HepG2 (cell line): Measurements from ENCODE around the gene SGMS1. TPM values are rescaled to one million over a fixed set of nuclear protein-coding genes. Genes with fewer than 3 reads are reported as not detected.

Experiments used
- ATAC-seq: fragments of 200-7000 bp; cut with Tn5 transposase; 3 replicates; pipeline ENCODE4 v1.9.1; 2020; ENCODE audit warnings: mild to moderate bottlenecking, moderate library complexity
- BruUV-seq: library from RNA; stranded (reverse); fragments of 400-500 nt; replicated peaks from 2 replicates; lab custom pipeline; 2021; lab: Mats Ljungman, UMichigan
- CTCF ChIA-PET: fragments of 300-600 bp; formaldehyde crosslinking; extraction: SDS; loops from one replicate; lab custom pipeline; 2021; ENCODE audit warnings: low total read pairs, inconsistent platforms, low intra/inter-chr PET ratio; lab: Yijun Ruan, JAX
- POLR2A ChIA-PET: fragments of 350-600 bp; sonication (Branson Sonifier 250); formaldehyde crosslinking; loops from one replicate; lab custom pipeline; 2020; ENCODE audit warnings: antibody characterized with exemption, inconsistent platforms; lab: Yijun Ruan, JAX
- DNase-seq: peaks from one replicate; pipeline ENCODE4 v3.0.0-alpha.2; 2015; ENCODE audit warnings: low spot score
- FAIRE-seq: peaks from 3 replicates; lab custom pipeline; 2011; peaks lifted over from hg19 to GRCh38; lab: Jason Lieb, UNC
- H2AFZ ChIP-seq: one replicate; pipeline ENCODE4 v1.6.1; 2011; ENCODE audit warnings: low read length, inconsistent platforms
- H3K27ac ChIP-seq: fragments of 300-600 bp; 3 replicates; pipeline ENCODE4 v1.8.0; 2011; ENCODE audit warnings: mixed run types, mild to moderate bottlenecking, mixed read lengths, low read length, inconsistent platforms; ENCODE audit not compliant: insufficient read depth; ENCODE audit errors: extremely low read length
- H3K27me3 ChIP-seq, 2 experiments: fragments of 200-600 bp in 1 of 2; 2 replicates in 1 of 2; 3 replicates in 1 of 2; pipeline versions ENCODE4 v1.6.0 to v1.8.0; 2011; ENCODE audit warnings: low read length in 2 of 2, mild to moderate bottlenecking in 2 of 2, moderate library complexity in 2 of 2, inconsistent platforms in 1 of 2; ENCODE audit not compliant: insufficient read depth in 2 of 2, control insufficient read depth in 1 of 2
- H3K36me3 ChIP-seq, 2 experiments: fragments of 200-600 bp in 1 of 2; replicated peaks in 1 of 2; 2 replicates in 1 of 2; 3 replicates in 1 of 2; pipeline versions ENCODE4 v1.5.1 to v1.8.0; 2011; ENCODE audit warnings: low read length in 2 of 2, inconsistent platforms in 1 of 2; ENCODE audit not compliant: insufficient read depth in 2 of 2, control insufficient read depth in 1 of 2
- H3K4me1 ChIP-seq: 2 replicates; pipeline ENCODE4 v1.5.1; 2012; ENCODE audit warnings: low read length, inconsistent platforms; ENCODE audit not compliant: insufficient read depth
- H3K4me2 ChIP-seq: 2 replicates; pipeline ENCODE4 v1.6.0; 2011; ENCODE audit warnings: low read depth, low read length, inconsistent platforms
- H3K4me3 ChIP-seq, 3 experiments: fragments of 200-600 bp in 1 of 3; sonication (generic), shearing (Covaris generic) in 1 of 3; replicated peaks in 1 of 3; 2 replicates each; pipeline ENCODE4 v1.5.1; 2011 to 2016; ENCODE audit warnings: low read length in 3 of 3, inconsistent platforms in 2 of 3, low read depth in 2 of 3, mild to moderate bottlenecking in 2 of 3, control low read depth in 1 of 3, mixed read lengths in 1 of 3; ENCODE audit not compliant: insufficient read depth in 1 of 3
- H3K79me2 ChIP-seq: one replicate; pipeline ENCODE4 v1.6.1; 2011; ENCODE audit warnings: low read length, inconsistent platforms; ENCODE audit not compliant: insufficient read depth
- H3K9ac ChIP-seq: 2 replicates; pipeline ENCODE4 v1.6.0; 2011; ENCODE audit warnings: mild to moderate bottlenecking, low read depth, low read length, inconsistent platforms; ENCODE audit not compliant: insufficient read depth
- H3K9me3 ChIP-seq: 2 replicates; pipeline ENCODE4 v1.5.1; 2012; ENCODE audit warnings: mild to moderate bottlenecking, low read length
- H4K20me1 ChIP-seq: 2 replicates; pipeline ENCODE4 v1.6.0; 2011; ENCODE audit warnings: inconsistent platforms, mild to moderate bottlenecking, low read length, moderate library complexity; ENCODE audit not compliant: insufficient read depth
- CAMTA2 ChIP-seq: sonication (generic); formaldehyde crosslinking; IDR thresholded peaks from 2 replicates; pipeline ENCODE4 v1.4.0; 2020; ENCODE audit warnings: mild to moderate bottlenecking, missing genetic modification reagents, borderline replicate concordance
- CC2D1A ChIP-seq: sonication (generic); formaldehyde crosslinking; IDR thresholded peaks from 2 replicates; pipeline ENCODE4 v1.8.1; 2023; ENCODE audit warnings: mild to moderate bottlenecking, missing genetic modification reagents
- CHCHD3 ChIP-seq: sonication (generic); formaldehyde crosslinking; IDR thresholded peaks from 2 replicates; pipeline ENCODE4 v1.8.0; 2022; ENCODE audit warnings: mild to moderate bottlenecking, missing genetic modification reagents, moderate library complexity
- HNRNPL ChIP-seq: fragments of 200-400 bp; formaldehyde crosslinking; IDR thresholded peaks from 2 replicates; pipeline ENCODE4 v1.6.1; 2017; ENCODE audit warnings: mild to moderate bottlenecking, low read depth, low read length
- KDM5B ChIP-seq: sonication (generic); formaldehyde crosslinking; IDR thresholded peaks from 2 replicates; pipeline ENCODE4 v1.4.0; 2020; ENCODE audit warnings: missing genetic modification reagents, mild to moderate bottlenecking, borderline replicate concordance
- POLR2AphosphoS5 ChIP-seq: IDR thresholded peaks from 2 replicates; pipeline ENCODE4 v1.6.1; 2012; ENCODE audit warnings: low read depth, low read length
- SIN3A ChIP-seq: IDR thresholded peaks from 2 replicates; pipeline ENCODE4 v1.6.1; 2011; ENCODE audit warnings: low read depth, mild to moderate bottlenecking, control low read depth, low read length, borderline replicate concordance
- SIX1 ChIP-seq: sonication (generic); formaldehyde crosslinking; IDR thresholded peaks from 2 replicates; pipeline ENCODE4 v1.4.0; 2020; ENCODE audit warnings: missing genetic modification reagents, borderline replicate concordance
- SOX13 ChIP-seq, 3 experiments: fragments of 450-650 bp in 1 of 3; sonication (generic) in 1 of 3; formaldehyde crosslinking in 1 of 3; IDR thresholded peaks in 2 of 3; conservative IDR thresholded peaks in 1 of 3; 2 replicates each; pipeline versions ENCODE4 v1.5.0 to v1.6.1; 2016 to 2020; ENCODE audit warnings: antibody characterized with exemption in 1 of 3, mild to moderate bottlenecking in 1 of 3, missing compliant biosample characterization in 1 of 3, missing genetic modification reagents in 1 of 3, moderate library complexity in 1 of 3
- ZBTB1 ChIP-seq: sonication (generic); formaldehyde crosslinking; IDR thresholded peaks from 2 replicates; pipeline ENCODE4 v1.4.0; 2020; ENCODE audit warnings: missing genetic modification reagents, borderline replicate concordance
- ZNF292 ChIP-seq: sonication (generic); formaldehyde crosslinking; IDR thresholded peaks from 2 replicates; pipeline ENCODE4 v1.8.1; 2022; ENCODE audit warnings: mild to moderate bottlenecking, low read depth, missing genetic modification reagents, borderline replicate concordance
- ZNF766 ChIP-seq: sonication (generic); formaldehyde crosslinking; IDR thresholded peaks from 2 replicates; pipeline ENCODE4 v1.5.0; 2020; ENCODE audit warnings: missing genetic modification reagents, borderline replicate concordance
- ZNF776 ChIP-seq: sonication (generic); formaldehyde crosslinking; IDR thresholded peaks from 2 replicates; pipeline ENCODE4 v1.4.0; 2020; ENCODE audit warnings: mild to moderate bottlenecking, missing genetic modification reagents
- WGBS: methylation state at CpG from one replicate; pipeline ENCODE4 v1.1.6; 2017; ENCODE audit warnings: low lambda C conversion rate; 5-methylcytosine and 5-hydroxymethylcytosine counted together
- in situ Hi-C: cut with HindIII; loops from 2 replicates; pipeline ENCODE4 v1.10.0; 2017; ENCODE audit warnings: low pct_unique_long_range_greater_than_20kb; ENCODE audit not compliant: extremely low pct_ligation_motif_present
- intact Hi-C: fragments of 100-400 bp; cut with micrococcal nuclease; formaldehyde crosslinking; loops from one replicate; pipeline ENCODE4 v1.10.0; 2022; ENCODE audit not compliant: unreplicated experiment
- polyA plus RNA-seq, 8 experiments: library from polyadenylated mRNA; depleted of rRNA in 3 of 8; stranded (reverse) in 7 of 8; unstranded in 1 of 8; fragments of >200 nt; fragmentation: Illumina TruSeq in 4 of 8; extraction: Trizol in 4 of 8; gene quantifications; 2 replicates each; pipeline versions ENCODE4 v1.2.1 to v1.2.3, GENCODE V29; 2011 to 2016; ENCODE audit warnings: low read depth in 4 of 8, missing spikeins in 1 of 8, mixed read lengths in 1 of 8; ENCODE audit not compliant: insufficient read depth in 1 of 8
- total RNA-seq, 5 experiments: library from RNA; depleted of rRNA; stranded (reverse); fragments of >200 nt; fragmentation: Illumina TruSeq; extraction: Trizol; gene quantifications; 2 replicates each; pipeline ENCODE4 v1.2.3, GENCODE V29; 2016; ENCODE audit warnings: low read depth in 1 of 5
- TF ChIP-seq, protein P1 (sequence below): sonication (generic); formaldehyde crosslinking; IDR thresholded peaks from 2 replicates; pipeline ENCODE4 v1.4.0; 2020; ENCODE audit warnings: missing genetic modification reagents, borderline replicate concordance
- TF ChIP-seq, protein P2 (sequence below): sonication (generic); formaldehyde crosslinking; conservative IDR thresholded peaks from 2 replicates; pipeline ENCODE4 v1.4.0; 2020; ENCODE audit warnings: missing genetic modification reagents

Gene SGMS1
- total and polyA plus RNA-seq, 2 of the 13 experiments (the other 11 are each of a cell fraction or from before 2014, with no cell fraction given), result 6.5 to 15.1 TPM

DNA sequence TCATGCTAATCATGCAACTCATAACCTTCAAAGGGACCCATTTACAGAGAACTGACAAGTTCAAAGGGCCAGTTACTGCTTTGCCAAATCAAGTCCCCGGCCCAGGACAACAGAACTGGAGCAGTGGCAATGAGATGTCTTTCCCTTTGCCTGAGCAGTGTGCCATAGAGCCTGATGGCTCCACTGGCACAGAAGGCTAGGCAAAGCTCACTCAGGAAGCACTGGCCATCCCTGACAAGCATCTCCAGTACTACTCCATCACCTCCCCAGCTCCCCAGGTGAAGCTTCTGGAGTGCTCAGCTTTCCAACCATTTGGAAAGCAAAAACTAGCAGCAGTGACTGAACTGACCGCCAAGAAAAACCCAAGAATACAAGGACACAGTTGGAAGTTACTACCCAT, 108.3 kb downstream of the SGMS1 start:
- no peak for DNase-seq
- Histone ChIP-seq H3K4me2 (no peak overlapping the region), H3K9me3 (no peaks in the 10 kb centered on the region), H3K27ac (no peak overlapping the region), H3K79me2 (peaks cover 2% of the 10 kb centered on the region)
- WGBS, result 95% methylated on average over 1 of the region's 2 CpGs
- ATAC-seq, result no peak
- POLR2A ChIA-PET, result no interaction called here
- in situ Hi-C loops, result no loop called here
- no TSS peak for BruUV-seq
- intact Hi-C loops, result no loop called here
- FAIRE-seq, result no peak
- TF ChIP-seq CHCHD3 (CRISPR knock-in tag) (no peak), ZBTB1 (CRISPR knock-in tag) (no peak), ZNF766 (CRISPR knock-in tag) (no peak), ZNF292 (no peak), ZNF776 (CRISPR knock-in tag) (no peak), HNRNPL (no peak), CAMTA2 (CRISPR knock-in tag) (no peak), KDM5B (CRISPR knock-in tag) (no peak), CC2D1A (no peak), SIN3A (no peak), POLR2AphosphoS5 (no peak), SIX1 (no peak), SOX13 (IDR thresholded peaks at IDR 0.05) (no peak), SOX13 (CRISPR knock-in tag; conservative IDR thresholded peaks at IDR 0.05 in 1 of 2, IDR thresholded peaks at IDR 0.05 in 1 of 2) (no peak)
- TF ChIP-seq, protein P1, sequence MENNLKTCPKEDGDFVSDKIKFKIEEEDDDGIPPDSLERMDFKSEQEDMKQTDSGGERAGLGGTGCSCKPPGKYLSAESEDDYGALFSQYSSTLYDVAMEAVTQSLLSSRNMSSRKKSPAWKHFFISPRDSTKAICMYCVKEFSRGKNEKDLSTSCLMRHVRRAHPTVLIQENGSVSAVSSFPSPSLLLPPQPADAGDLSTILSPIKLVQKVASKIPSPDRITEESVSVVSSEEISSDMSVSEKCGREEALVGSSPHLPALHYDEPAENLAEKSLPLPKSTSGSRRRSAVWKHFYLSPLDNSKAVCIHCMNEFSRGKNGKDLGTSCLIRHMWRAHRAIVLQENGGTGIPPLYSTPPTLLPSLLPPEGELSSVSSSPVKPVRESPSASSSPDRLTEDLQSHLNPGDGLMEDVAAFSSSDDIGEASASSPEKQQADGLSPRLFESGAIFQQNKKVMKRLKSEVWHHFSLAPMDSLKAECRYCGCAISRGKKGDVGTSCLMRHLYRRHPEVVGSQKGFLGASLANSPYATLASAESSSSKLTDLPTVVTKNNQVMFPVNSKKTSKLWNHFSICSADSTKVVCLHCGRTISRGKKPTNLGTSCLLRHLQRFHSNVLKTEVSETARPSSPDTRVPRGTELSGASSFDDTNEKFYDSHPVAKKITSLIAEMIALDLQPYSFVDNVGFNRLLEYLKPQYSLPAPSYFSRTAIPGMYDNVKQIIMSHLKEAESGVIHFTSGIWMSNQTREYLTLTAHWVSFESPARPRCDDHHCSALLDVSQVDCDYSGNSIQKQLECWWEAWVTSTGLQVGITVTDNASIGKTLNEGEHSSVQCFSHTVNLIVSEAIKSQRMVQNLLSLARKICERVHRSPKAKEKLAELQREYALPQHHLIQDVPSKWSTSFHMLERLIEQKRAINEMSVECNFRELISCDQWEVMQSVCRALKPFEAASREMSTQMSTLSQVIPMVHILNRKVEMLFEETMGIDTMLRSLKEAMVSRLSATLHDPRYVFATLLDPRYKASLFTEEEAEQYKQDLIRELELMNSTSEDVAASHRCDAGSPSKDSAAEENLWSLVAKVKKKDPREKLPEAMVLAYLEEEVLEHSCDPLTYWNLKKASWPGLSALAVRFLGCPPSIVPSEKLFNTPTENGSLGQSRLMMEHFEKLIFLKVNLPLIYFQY (CRISPR knock-in tag), result no peak
- TF ChIP-seq, protein P2, sequence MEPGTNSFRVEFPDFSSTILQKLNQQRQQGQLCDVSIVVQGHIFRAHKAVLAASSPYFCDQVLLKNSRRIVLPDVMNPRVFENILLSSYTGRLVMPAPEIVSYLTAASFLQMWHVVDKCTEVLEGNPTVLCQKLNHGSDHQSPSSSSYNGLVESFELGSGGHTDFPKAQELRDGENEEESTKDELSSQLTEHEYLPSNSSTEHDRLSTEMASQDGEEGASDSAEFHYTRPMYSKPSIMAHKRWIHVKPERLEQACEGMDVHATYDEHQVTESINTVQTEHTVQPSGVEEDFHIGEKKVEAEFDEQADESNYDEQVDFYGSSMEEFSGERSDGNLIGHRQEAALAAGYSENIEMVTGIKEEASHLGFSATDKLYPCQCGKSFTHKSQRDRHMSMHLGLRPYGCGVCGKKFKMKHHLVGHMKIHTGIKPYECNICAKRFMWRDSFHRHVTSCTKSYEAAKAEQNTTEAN (CRISPR knock-in tag), result no peak
- TF ChIP-seq, all 625 proteins: peak for 0
- no peaks in the 10 kb centered on the region for H4K20me1 ChIP-seq
- no peaks in the 10 kb centered on the region for H3K27me3 ChIP-seq
- H3K36me3 ChIP-seq, result 0 out of 5 replicates have a peak, but pooled peaks cover 0 to 3% of the 10 kb centered on the region in 2 experiments
- peaks cover 26% of the 10 kb centered on the region for H3K4me1 ChIP-seq
- CTCF ChIA-PET, result no interaction called here
- no peak overlapping the region for H3K9ac ChIP-seq
- H3K4me3 ChIP-seq, result no peak overlapping the region
- no peak overlapping the region for H2AFZ ChIP-seq
